ENCODE data around the gene DSCAM.

The DSCAM gene

GRCh38 chr21:40706176-40706575 lies 140.8 kb downstream of the DSCAM start:
- DNase-seq: no peak

- no peak for DNase-seq
Measured at GRCh38 chr21:40704141-40704540, 142.8 kb downstream of the DSCAM start.

GRCh38 chr21:40699366-40699765 lies 147.6 kb downstream of the DSCAM start:
- DNase-seq: no peak

GRCh38 chr21:40696246-40696645 lies 150.7 kb downstream of the DSCAM start:
- DNase-seq: no peak

- DNase-seq: no peak
Measured at GRCh38 chr21:40689840-40690360, 157.1 kb downstream of the DSCAM start.

GRCh38 chr21:40689217-40689616 lies 157.7 kb downstream of the DSCAM start:
- no peak for DNase-seq

GRCh38 chr21:40688106-40688864 lies 158.7 kb downstream of the DSCAM start:
- no peak for DNase-seq

GRCh38 chr21:40687625-40688024 lies 159.3 kb downstream of the DSCAM start:
- DNase-seq: no peak

- DNase-seq: no peak
Measured at GRCh38 chr21:40686526-40686925, 160.4 kb downstream of the DSCAM start.

GRCh38 chr21:40685141-40685540 lies 161.8 kb downstream of the DSCAM start:
- no peak for DNase-seq

GRCh38 chr21:40684726-40685125 lies 162.2 kb downstream of the DSCAM start:
- DNase-seq: no peak

- DNase-seq: no peak
Measured at GRCh38 chr21:40683349-40683748, 163.6 kb downstream of the DSCAM start.

GRCh38 chr21:40681164-40681859 lies 165.6 kb downstream of the DSCAM start:
- DNase-seq: no peak

- DNase-seq: no peak
Measured at GRCh38 chr21:40680311-40680710, 166.6 kb downstream of the DSCAM start.

- DNase-seq: no peak
Measured at GRCh38 chr21:40678681-40679284, 168.2 kb downstream of the DSCAM start.

- DNase-seq: no peak
Measured at GRCh38 chr21:40675017-40675416, 171.9 kb downstream of the DSCAM start.

- DNase-seq: no peak
Measured at GRCh38 chr21:40672602-40673001, 174.4 kb downstream of the DSCAM start.

GRCh38 chr21:40671716-40672115 lies 175.2 kb downstream of the DSCAM start:
- DNase-seq: no peak

- no peak for DNase-seq
Measured at GRCh38 chr21:40668555-40669275, 178.2 kb downstream of the DSCAM start.

- no peak for DNase-seq
Measured at GRCh38 chr21:40667967-40668366, 179.0 kb downstream of the DSCAM start.

GRCh38 chr21:40662889-40663288 lies 184.1 kb downstream of the DSCAM start:
- DNase-seq: no peak

- DNase-seq: no peak
Measured at GRCh38 chr21:40660461-40660860, 186.5 kb downstream of the DSCAM start.

- DNase-seq: no peak
Measured at GRCh38 chr21:40658311-40658710, 188.6 kb downstream of the DSCAM start.
